H9 (cell line): ENCODE measurements around the gene GBP6. TPM values are rescaled to one million over a fixed set of nuclear protein-coding genes. Genes with fewer than 3 reads are reported as not detected.

ENCODE experiments used
- DNase-seq: peaks from one replicate; pipeline ENCODE4 v3.0.0-alpha.2; 2017
- H2AFZ ChIP-seq: one replicate; pipeline ENCODE4 v1.6.1; 2013; ENCODE audit warnings: mild to moderate bottlenecking, low read length, control low read depth, moderate library complexity
- H2AK5ac ChIP-seq: 2 replicates; pipeline ENCODE4 v1.6.1; 2013; ENCODE audit warnings: low read length, control low read depth, mixed read lengths; ENCODE audit not compliant: insufficient read length
- H2BK120ac ChIP-seq: one replicate; pipeline ENCODE4 v1.6.1; 2013; ENCODE audit warnings: low read depth, mild to moderate bottlenecking, low read length, control low read depth, inconsistent platforms; ENCODE audit not compliant: poor library complexity, severe bottlenecking
- H2BK12ac ChIP-seq: 2 replicates; pipeline ENCODE4 v1.6.1; 2013; ENCODE audit warnings: low read length, control low read depth, mixed read lengths, low read depth; ENCODE audit not compliant: insufficient read length
- H2BK15ac ChIP-seq: 2 replicates; pipeline ENCODE4 v1.6.1; 2013; ENCODE audit warnings: low read depth, low read length, control low read depth
- H2BK20ac ChIP-seq: one replicate; pipeline ENCODE4 v1.6.1; 2013; ENCODE audit warnings: low read depth, mild to moderate bottlenecking, low read length, control low read depth, inconsistent platforms; ENCODE audit not compliant: poor library complexity, severe bottlenecking
- H2BK5ac ChIP-seq: 2 replicates; pipeline ENCODE4 v1.6.1; 2013; ENCODE audit warnings: low read length, control low read depth, mixed read lengths; ENCODE audit not compliant: insufficient read length
- H3K14ac ChIP-seq: 2 replicates; pipeline ENCODE4 v1.6.1; 2013; ENCODE audit warnings: low read length, control low read depth; ENCODE audit not compliant: insufficient read depth
- H3K18ac ChIP-seq: 2 replicates; pipeline ENCODE4 v1.6.1; 2013; ENCODE audit warnings: low read depth, mild to moderate bottlenecking, mixed read lengths, low read length, control low read depth; ENCODE audit not compliant: insufficient read length
- H3K23ac ChIP-seq: 2 replicates; pipeline ENCODE4 v1.6.1; 2013; ENCODE audit warnings: low read length, control low read depth, mixed read lengths, low read depth; ENCODE audit not compliant: insufficient read length
- H3K23me2 ChIP-seq: 2 replicates; pipeline ENCODE4 v1.6.1; 2013; ENCODE audit warnings: low read depth, mild to moderate bottlenecking, mixed read lengths, low read length, control low read depth; ENCODE audit not compliant: insufficient read length, poor library complexity, severe bottlenecking
- H3K27ac ChIP-seq: 2 replicates; pipeline ENCODE4 v1.5.1; 2013; ENCODE audit warnings: low read length, control low read depth, mixed read lengths, low read depth; ENCODE audit not compliant: insufficient read length
- H3K27me3 ChIP-seq: 2 replicates; pipeline ENCODE4 v1.6.1; 2013; ENCODE audit warnings: low read length, control low read depth, inconsistent platforms; ENCODE audit not compliant: insufficient read depth
- H3K4ac ChIP-seq: 2 replicates; pipeline ENCODE4 v1.6.1; 2013; ENCODE audit warnings: low read depth, mild to moderate bottlenecking, control low read depth, inconsistent platforms, low read length, moderate library complexity
- H3K4me1 ChIP-seq: 2 replicates; pipeline ENCODE4 v1.6.1; 2013; ENCODE audit warnings: low read length, control low read depth, inconsistent platforms; ENCODE audit not compliant: insufficient read depth
- H3K4me2 ChIP-seq: 2 replicates; pipeline ENCODE4 v1.6.1; 2013; ENCODE audit warnings: low read length, control low read depth, mixed read lengths; ENCODE audit not compliant: insufficient read length, insufficient read depth
- H3K56ac ChIP-seq: 2 replicates; pipeline ENCODE4 v1.6.1; 2013; ENCODE audit warnings: low read depth, mild to moderate bottlenecking, mixed read lengths, low read length, control low read depth; ENCODE audit not compliant: insufficient read length
- H3K79me1 ChIP-seq: 2 replicates; pipeline ENCODE4 v1.6.1; 2013; ENCODE audit warnings: low read depth, mild to moderate bottlenecking, moderate library complexity, low read length, control low read depth, inconsistent platforms; ENCODE audit not compliant: insufficient read depth, poor library complexity, severe bottlenecking
- H3K79me2 ChIP-seq: 2 replicates; pipeline ENCODE4 v1.6.1; 2013; ENCODE audit warnings: low read length, control low read depth, inconsistent platforms; ENCODE audit not compliant: insufficient read depth
- H3K9ac ChIP-seq: 2 replicates; pipeline ENCODE4 v1.6.1; 2013; ENCODE audit warnings: low read length, control low read depth, mixed read lengths; ENCODE audit not compliant: insufficient read length; ENCODE audit errors: extremely low read depth
- H3K9me3 ChIP-seq: one replicate; pipeline ENCODE4 v1.6.1; 2013; ENCODE audit warnings: low read depth, low read length, inconsistent platforms; ENCODE audit not compliant: control insufficient read depth
- H3T11ph ChIP-seq: one replicate; pipeline ENCODE4 v1.6.1; 2013; ENCODE audit warnings: mild to moderate bottlenecking, low read length, control low read depth, inconsistent platforms
- H4K20me1 ChIP-seq: one replicate; pipeline ENCODE4 v1.6.1; 2013; ENCODE audit not compliant: control insufficient read depth, insufficient read length, insufficient read depth
- H4K5ac ChIP-seq: 2 replicates; pipeline ENCODE4 v1.6.1; 2013; ENCODE audit warnings: low read depth, mild to moderate bottlenecking, mixed read lengths, low read length, control low read depth; ENCODE audit not compliant: insufficient read length
- H4K8ac ChIP-seq: replicated peaks from 2 replicates; pipeline ENCODE4 v1.6.1; 2013; ENCODE audit warnings: low read length, control low read depth, mixed read lengths, low read depth; ENCODE audit not compliant: insufficient read length
- H4K91ac ChIP-seq: 2 replicates; pipeline ENCODE4 v1.6.1; 2013; ENCODE audit warnings: low read depth, mild to moderate bottlenecking, moderate library complexity, mixed read lengths, low read length, control low read depth; ENCODE audit not compliant: insufficient read length
- H3K27ac Mint-ChIP-seq, 3 experiments: 2 replicates in 2 of 3; 3 replicates in 1 of 3; pipeline ENCODE4 v1.8.0; 2020 to 2021; ENCODE audit warnings: mixed read lengths in 3 of 3, mild to moderate bottlenecking in 1 of 3, moderate library complexity in 1 of 3
- H3K27me3 Mint-ChIP-seq: 2 replicates; pipeline ENCODE4 v1.8.0; 2021; ENCODE audit warnings: low read depth, mild to moderate bottlenecking, moderate library complexity, mixed read lengths
- H3K36me3 Mint-ChIP-seq, 3 experiments: 2 replicates in 2 of 3; 3 replicates in 1 of 3; pipeline ENCODE4 v1.8.0; 2020 to 2021; ENCODE audit warnings: low read depth in 3 of 3, mixed read lengths in 3 of 3; ENCODE audit not compliant: insufficient read depth in 1 of 3
- H3K4me1 Mint-ChIP-seq, 2 experiments: 2 replicates each; pipeline ENCODE4 v1.8.0; 2020; ENCODE audit warnings: mixed read lengths in 2 of 2
- H3K4me3 Mint-ChIP-seq, 2 experiments: 2 replicates in 1 of 2; 3 replicates in 1 of 2; pipeline ENCODE4 v1.8.0; 2020 to 2021; ENCODE audit warnings: mild to moderate bottlenecking in 2 of 2, mixed read lengths in 2 of 2, moderate library complexity in 1 of 2
- H3K9me3 Mint-ChIP-seq, 2 experiments: 2 replicates in 1 of 2; 3 replicates in 1 of 2; pipeline ENCODE4 v1.8.0; 2020; ENCODE audit warnings: mild to moderate bottlenecking in 2 of 2, mixed read lengths in 2 of 2, moderate library complexity in 1 of 2
- CTCF ChIP-seq: fragments of 200-600 bp; sonication (generic); conservative IDR thresholded peaks from 3 replicates; pipeline ENCODE4 v1.8.0; 2021; ENCODE audit warnings: antibody characterized with exemption, mild to moderate bottlenecking
- WGBS: extraction: QIAGEN DNeasy Blood & Tissue Kit; methylation state at CpG from one replicate; pipeline ENCODE4 v1.1.7; 2013; ENCODE audit warnings: missing lambda C conversion rate, low lambda C conversion rate, mixed read lengths; ENCODE audit not compliant: insufficient read length; ENCODE audit errors: extremely low coverage; 5-methylcytosine and 5-hydroxymethylcytosine counted together
- total RNA-seq: library from RNA; stranded (reverse); gene quantifications from 2 replicates; pipeline ENCODE4 v1.2.1, GENCODE V29; 2021

The GBP6 gene
- total RNA-seq, 1 experiment from 2014 or later, result not detected

- no peak overlapping the region for H3K4me3 Mint-ChIP-seq
- no peaks in the 10 kb centered on the region for H3K4me1 ChIP-seq
- no peak overlapping the region for H4K8ac ChIP-seq
- DNase-seq, result no peak
- H2BK15ac ChIP-seq, result no peak overlapping the region
- no peak overlapping the region for H3K56ac ChIP-seq
- no peak overlapping the region for H2BK5ac ChIP-seq
- H2AFZ ChIP-seq, result no peak overlapping the region
- no CpG with 5 or more reads among the region's 3 CpGs for WGBS
- H3K4me1 Mint-ChIP-seq, result no peaks in the 10 kb centered on the region
- H3K23ac ChIP-seq, result no peak overlapping the region
- no peak for TF ChIP-seq CTCF
- no peak overlapping the region for H3T11ph ChIP-seq
- H3K9me3 Mint-ChIP-seq, result no peaks in the 10 kb centered on the region
- H3K27ac Mint-ChIP-seq, result no peak overlapping the region; a peak in 1 of 7 replicates
- H3K79me2 ChIP-seq, result no peaks in the 10 kb centered on the region
- no peaks in the 10 kb centered on the region for H3K9me3 ChIP-seq
- H2BK120ac ChIP-seq, result no peak overlapping the region
- no peaks in the 10 kb centered on the region for H3K23me2 ChIP-seq
- no peak overlapping the region for H3K14ac ChIP-seq
- H2BK20ac ChIP-seq, result no peak overlapping the region
- no peak overlapping the region for H3K4me2 ChIP-seq
- no peak overlapping the region for H3K4ac ChIP-seq
- no peak overlapping the region for H2AK5ac ChIP-seq
- no peak overlapping the region for H4K5ac ChIP-seq
- H3K27ac ChIP-seq, result no peak overlapping the region
- no peaks in the 10 kb centered on the region for H3K27me3 ChIP-seq
- peaks cover 2% of the 10 kb centered on the region; the same call in 1 of the 2 replicates for H3K27me3 Mint-ChIP-seq
- H3K18ac ChIP-seq, result no peak overlapping the region
- no peak overlapping the region for H2BK12ac ChIP-seq
- no peak overlapping the region for H4K91ac ChIP-seq
- H3K36me3 Mint-ChIP-seq, result no peaks in the 10 kb centered on the region
- H3K9ac ChIP-seq, result no peak overlapping the region
- H3K79me1 ChIP-seq, result no peaks in the 10 kb centered on the region
- no peaks in the 10 kb centered on the region for H4K20me1 ChIP-seq
Observed at GRCh38 chr1:89425056-89425455, 61.2 kb downstream of the GBP6 start.
